Activated gamma-delta T cell (primary cell): Measurements from ENCODE around the gene MZF1.
"Not testable (repeated sequence)": the region's sequence is repeated elsewhere in the genome, so short reads cannot be mapped to it uniquely, and the experiment has no call there.

Experiments used
- DNase-seq: peaks from one replicate; lab custom pipeline; 2025; lab: John Stamatoyannopoulos, UW
- total RNA-seq, 2 donors: gene quantifications; one replicate each; lab custom pipeline; 2026; lab: John Stamatoyannopoulos, UW

Gene MZF1
- total RNA-seq: 34.6 to 52.8 reads per million in 2 donors

- no peak for DNase-seq
Observed at GRCh38 chr19:58572818-58573657, at the start of gene MZF1. MZF1 (minus strand) TSS chr19:58573335; CDS start chr19:58571389, 1,946 bp downstream.

GRCh38 chr19:58607213-58607612, 34.1 kb upstream of the MZF1 start:
- DNase-seq: not testable (repeated sequence)

GRCh38 chr19:58606251-58606896, 33.2 kb upstream of the MZF1 start:
- not testable (repeated sequence) for DNase-seq

GRCh38 chr19:58586133-58586765, 13.1 kb upstream of the MZF1 start:
- no peak for DNase-seq

GRCh38 chr19:58585442-58586132, 12.5 kb upstream of the MZF1 start:
- no peak for DNase-seq

- no peak for DNase-seq
Observed at GRCh38 chr19:58584498-58585441, 11.6 kb upstream of the MZF1 start.

- no peak for DNase-seq
Observed at GRCh38 chr19:58582985-58583384, 9.8 kb upstream of the MZF1 start.

GRCh38 chr19:58581227-58582141, 8.3 kb upstream of the MZF1 start:
- no peak for DNase-seq

GRCh38 chr19:58579473-58580142, 6.5 kb upstream of the MZF1 start:
- no peak for DNase-seq

- DNase-seq: no peak
Observed at GRCh38 chr19:58578012-58578925, 5.1 kb upstream of the MZF1 start.

- DNase-seq: not testable (repeated sequence)
Observed at GRCh38 chr19:58577581-58577980, 4.4 kb upstream of the MZF1 start.

- DNase-seq: no peak
Observed at GRCh38 chr19:58575183-58576041, 2.3 kb upstream of the MZF1 start.

GRCh38 chr19:58573658-58574164, 576 bp upstream of the MZF1 start:
- no peak for DNase-seq

- DNase-seq: no peak
Observed at GRCh38 chr19:58572026-58572817, 913 bp downstream of the MZF1 start.

GRCh38 chr19:58571575-58571947, 1.6 kb downstream of the MZF1 start:
- no peak for DNase-seq
